Measurements from ENCODE around the gene POM121.
"Not testable (repeated sequence)": the region's sequence is repeated elsewhere in the genome, so short reads cannot be mapped to it uniquely, and the experiment has no call there.

The POM121 gene

DNA sequence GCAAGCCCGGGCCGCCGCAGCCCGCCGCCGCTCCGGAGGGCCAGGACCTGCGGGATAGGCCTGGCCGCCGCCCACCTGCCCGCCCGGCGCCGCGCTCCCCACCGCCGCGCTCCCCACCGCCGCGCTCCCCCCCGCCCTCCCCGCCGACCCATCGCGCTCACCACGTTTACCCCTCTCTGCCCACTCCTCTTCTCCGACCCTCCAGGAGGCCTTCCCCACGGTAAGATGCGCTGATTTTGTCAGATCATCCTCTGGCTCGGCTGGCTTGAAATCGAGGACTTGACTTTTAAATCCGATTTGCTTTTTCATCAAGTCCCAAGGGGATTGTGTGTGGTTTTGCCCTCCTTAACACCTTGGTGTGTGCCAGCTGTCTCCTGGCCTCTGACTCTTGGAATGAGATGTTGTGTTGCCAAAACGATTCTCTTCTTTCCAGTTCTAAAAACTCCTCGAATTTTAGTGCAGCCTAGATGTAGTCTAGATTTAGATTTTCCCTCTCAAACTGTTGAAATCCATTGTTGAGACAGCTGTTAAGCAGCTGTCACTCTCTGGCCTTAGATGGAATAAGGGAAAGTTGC, 738 bp downstream of the POM121 start:
- DNase-seq (ENCODE audit: extremely low spot score) = peak; percentile 30
- TF ChIP-seq SUZ12 (IDR thresholded peaks at IDR 0.05) (no peak), FOXK2 (IDR thresholded peaks at IDR 0.05) (no peak), ZNF384 (IDR thresholded peaks at IDR 0.05) (no peak), FOXM1 (IDR thresholded peaks at IDR 0.05; ENCODE audit: borderline replicate concordance) (no peak), NFRKB (IDR thresholded peaks at IDR 0.05) (no peak), LEF1 (IDR thresholded peaks at IDR 0.05; ENCODE audit: borderline replicate concordance) (no peak), FOXA1 (IDR thresholded peaks at IDR 0.05) (no peak), SP1 (IDR thresholded peaks at IDR 0.05) (no peak)
- ChIA-PET POLR2A (no interaction called here), CTCF (no interaction called here)

DNA sequence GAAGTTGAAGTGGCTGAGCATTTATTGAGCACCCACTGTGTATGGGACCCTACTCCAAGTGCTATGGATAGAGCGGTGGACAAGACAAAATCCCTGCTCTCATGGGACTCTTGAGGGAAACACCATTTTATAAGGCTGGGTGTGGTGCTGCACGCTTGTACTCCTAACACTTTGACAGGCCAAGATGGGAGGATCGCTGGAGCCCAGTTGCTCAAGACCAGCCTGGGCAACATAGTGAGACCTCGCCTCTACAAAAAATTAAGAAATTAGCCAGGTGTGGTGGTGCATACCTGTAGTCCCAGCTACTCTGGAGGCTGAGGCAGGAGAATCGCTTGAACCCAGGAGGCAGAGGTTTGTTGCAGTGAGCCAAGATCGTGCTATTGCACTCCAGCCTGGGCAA, 2.9 kb downstream of the POM121 start:
- POLR2A ChIA-PET; CTCF ChIA-PET; DNase-seq (ENCODE audit: extremely low spot score): not testable (repeated sequence)

DNA sequence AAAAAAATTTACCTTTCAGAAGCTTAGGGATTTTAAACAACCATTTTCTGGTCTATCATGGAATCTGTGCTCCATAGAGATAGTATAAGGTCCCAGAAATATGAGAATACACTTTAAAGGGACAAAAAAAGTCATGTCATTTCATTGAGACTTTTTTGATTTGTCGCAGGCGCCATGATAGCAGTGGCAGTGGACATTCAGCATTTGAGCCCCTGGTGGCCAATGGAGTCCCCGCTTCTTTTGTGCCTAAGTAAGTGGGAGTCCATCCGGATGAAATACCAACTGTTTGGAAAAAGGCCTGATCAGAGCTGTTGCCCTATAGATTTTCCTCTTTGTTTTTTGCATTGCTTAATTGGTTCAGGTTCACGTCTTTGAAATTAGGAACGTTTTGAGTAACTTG, 3.3 kb downstream of the POM121 start:
- DNase-seq (ENCODE audit: extremely low spot score); POLR2A ChIA-PET; CTCF ChIA-PET: not testable (repeated sequence)

DNA sequence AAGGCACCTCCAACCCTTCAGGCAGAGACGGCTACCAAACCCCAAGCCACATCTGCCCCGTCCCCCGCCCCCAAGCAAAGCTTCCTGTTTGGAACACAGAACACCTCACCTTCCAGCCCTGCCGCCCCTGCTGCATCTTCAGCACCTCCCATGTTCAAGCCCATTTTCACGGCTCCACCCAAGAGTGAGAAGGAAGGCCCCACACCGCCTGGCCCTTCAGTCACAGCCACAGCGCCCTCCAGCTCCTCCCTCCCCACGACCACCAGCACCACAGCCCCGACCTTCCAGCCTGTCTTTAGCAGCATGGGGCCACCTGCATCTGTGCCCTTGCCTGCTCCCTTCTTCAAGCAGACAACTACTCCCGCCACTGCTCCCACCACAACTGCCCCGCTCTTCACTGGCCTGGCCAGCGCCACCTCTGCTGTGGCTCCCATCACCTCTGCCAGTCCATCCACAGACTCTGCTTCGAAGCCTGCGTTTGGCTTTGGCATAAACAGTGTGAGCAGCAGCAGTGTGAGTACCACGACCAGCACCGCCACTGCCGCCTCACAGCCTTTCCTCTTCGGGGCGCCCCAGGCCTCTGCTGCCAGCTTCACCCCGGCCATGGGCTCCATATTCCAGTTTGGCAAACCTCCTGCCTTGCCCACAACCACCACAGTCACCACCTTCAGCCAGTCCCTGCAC, 17.3 kb downstream of the POM121 start:
- DNase-seq (ENCODE audit: extremely low spot score); CTCF ChIA-PET; POLR2A ChIA-PET: not testable (repeated sequence)

DNA sequence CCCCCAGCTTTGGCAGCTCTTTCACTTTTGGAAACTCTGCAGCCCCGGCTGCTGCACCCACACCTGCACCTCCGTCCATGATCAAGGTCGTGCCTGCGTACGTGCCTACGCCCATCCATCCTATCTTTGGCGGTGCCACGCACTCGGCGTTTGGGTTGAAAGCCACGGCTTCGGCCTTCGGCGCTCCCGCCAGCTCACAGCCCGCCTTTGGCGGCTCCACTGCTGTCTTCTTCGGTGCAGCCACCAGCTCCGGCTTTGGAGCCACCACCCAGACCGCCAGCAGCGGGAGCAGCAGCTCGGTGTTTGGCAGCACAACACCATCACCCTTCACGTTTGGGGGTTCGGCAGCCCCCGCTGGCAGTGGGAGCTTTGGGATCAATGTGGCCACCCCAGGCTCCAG, 18.1 kb downstream of the POM121 start:
- POLR2A ChIA-PET; CTCF ChIA-PET; DNase-seq (ENCODE audit: extremely low spot score): not testable (repeated sequence)

DNA sequence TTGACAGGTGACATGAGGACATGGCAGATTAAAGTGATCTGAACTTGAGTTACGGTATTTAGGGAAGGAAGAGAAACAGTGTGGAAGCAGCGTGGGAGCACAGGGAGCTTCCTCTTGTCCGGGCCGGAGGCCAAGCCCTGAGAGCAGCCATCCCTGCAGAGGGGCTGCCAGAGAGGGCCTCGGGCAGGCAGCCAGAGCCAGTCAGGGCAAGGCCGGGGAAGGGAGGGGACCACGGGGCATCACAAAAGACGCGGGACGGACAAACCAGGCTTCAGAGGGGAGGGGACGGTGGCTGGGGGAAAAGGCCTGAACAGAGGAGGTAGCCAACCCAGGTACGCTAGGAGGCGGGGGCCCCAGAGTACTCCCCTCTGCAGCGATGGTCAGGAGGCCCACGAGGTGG, 20.0 kb downstream of the POM121 start:
- CTCF ChIA-PET; POLR2A ChIA-PET; DNase-seq (ENCODE audit: extremely low spot score): not testable (repeated sequence)

DNA sequence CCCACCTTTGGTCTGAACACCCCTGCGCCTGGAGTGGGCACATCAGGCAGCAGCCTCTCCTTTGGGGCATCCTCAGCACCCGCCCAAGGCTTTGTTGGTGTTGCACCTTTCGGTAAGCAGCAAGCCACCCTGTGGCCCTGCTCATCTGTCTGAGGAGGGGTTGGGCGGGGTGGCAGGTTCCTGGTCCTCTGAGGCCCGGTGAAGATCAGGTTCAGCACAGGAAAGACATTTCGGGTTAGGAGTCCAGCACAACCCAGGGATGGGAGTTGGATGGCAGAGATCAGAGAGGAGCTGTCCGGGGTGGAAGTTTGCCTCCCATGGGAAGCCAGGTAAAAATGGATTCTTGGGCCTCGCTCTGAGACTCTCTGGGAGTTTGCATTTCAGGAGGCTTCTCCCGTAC, 20.7 kb downstream of the POM121 start:
- POLR2A ChIA-PET = not testable (repeated sequence)

DNA sequence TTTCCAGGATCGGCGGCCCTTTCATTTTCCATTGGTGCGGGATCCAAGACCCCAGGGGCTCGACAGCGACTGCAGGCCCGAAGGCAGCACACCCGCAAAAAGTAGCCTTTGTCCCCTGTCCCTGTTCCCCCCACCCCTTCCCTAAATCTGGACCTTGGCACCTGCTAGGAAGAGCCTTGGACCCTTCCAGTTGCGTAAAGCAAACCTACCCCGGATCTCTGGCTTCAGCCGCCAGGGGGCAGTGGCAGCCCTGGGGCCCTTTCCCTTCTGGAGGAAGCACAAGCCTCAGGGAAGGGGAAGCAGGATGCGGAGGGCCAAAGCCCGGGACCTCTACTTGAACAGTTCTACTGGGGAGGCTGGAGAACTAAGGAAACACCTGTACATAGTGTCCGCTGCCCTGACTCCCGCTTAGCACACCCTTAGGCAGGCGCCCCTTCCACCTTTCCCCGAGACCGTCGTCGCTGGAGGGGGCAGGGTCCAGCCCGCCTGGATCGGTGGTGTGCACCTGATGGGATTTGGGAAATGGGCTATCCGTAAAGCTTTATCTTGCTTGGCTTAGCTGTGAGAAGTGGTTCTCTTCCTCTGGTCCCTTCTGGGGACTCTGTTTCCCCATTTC, 21.3 kb downstream of the POM121 start:
- POLR2A ChIA-PET; CTCF ChIA-PET; DNase-seq (ENCODE audit: extremely low spot score): not testable (repeated sequence)

More for the DNA sequence above, 20.7 kb downstream of the POM121 start:
- CTCF ChIA-PET; DNase-seq (ENCODE audit: extremely low spot score): not testable (repeated sequence)

DNA sequence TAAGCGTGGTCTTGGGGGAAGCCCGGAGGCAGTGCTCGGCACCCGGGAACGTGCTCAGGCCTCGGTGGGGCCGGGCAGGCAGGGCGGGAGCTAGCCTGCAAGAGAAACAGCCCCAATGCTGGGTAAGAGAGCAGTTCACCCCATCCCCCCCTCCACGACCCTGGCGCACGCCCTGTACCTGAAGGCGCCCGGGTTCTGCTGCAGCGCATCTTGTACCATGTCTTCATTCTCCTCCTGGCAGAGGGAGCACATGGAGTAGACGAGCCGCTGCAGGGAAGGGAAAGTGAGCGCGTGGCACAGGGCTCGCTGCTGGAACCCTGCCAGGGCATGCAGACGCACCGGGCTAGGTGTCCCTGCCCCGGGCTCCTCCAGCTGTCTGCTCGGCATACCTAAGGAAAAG, 23.8 kb downstream of the POM121 start:
- POLR2A ChIA-PET; CTCF ChIA-PET; DNase-seq (ENCODE audit: extremely low spot score): not testable (repeated sequence)

DNA sequence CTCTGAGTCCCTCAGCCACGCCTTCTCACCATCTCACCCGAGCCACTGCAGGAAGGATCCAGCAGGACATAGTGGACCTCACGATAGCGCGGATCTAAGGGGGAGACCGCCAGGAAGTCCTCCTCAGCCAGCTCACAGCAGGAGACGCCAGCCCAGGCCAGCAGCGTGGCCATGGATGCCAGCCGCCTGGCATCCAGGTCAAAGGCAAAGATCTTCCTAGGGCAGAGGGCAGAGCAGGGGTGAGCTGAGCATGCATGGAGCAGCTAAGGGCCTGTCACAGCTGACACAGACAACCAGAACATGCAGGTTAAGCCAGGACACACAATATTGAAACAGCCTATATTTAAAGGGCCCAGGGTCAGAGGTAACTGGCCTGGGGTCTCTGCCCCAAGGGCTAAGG, 24.4 kb downstream of the POM121 start:
- POLR2A ChIA-PET; DNase-seq (ENCODE audit: extremely low spot score): not testable (repeated sequence)

DNA sequence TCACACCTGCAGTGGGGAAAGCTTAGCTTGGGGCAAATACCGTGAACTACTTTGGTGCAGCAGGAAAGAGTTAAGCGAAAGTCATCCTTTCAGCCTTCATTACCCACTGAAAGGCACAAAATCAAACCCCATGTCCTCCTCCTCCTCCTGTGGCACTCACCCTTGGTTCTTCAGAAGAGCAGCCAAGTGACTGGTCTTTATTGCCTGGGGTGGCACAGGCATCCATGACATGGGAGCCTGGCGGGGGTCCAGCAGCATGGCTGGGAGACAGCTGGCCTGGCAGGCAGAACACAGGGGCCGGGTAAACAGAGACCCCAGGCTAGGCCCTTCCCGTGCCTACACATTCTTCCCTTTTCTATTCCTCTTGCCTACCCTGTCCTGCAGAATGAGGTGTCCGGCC, 24.8 kb downstream of the POM121 start:
- POLR2A ChIA-PET; DNase-seq (ENCODE audit: extremely low spot score); CTCF ChIA-PET: not testable (repeated sequence)

More for the DNA sequence above, 24.4 kb downstream of the POM121 start:
- CTCF ChIA-PET = not testable (repeated sequence)

DNA sequence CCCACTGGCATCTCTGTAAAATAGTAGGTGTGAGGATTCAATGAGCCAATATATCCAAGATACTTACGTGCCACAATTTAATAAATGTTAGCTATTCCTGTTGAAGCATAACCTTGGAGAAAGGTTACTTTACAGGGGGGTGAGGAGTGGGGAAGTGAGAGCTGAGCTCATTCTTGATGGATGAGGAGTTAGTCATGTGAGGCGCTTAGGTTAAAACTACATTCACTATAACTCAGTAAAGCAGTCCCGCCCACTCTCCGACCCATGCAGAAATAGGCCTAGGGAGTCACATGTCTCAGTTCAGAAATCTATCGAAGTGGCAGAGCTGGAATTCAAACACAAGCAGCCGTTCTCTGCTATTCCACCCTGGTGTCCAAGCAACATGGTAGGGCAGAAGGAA, 25.5 kb downstream of the POM121 start:
- CTCF ChIA-PET; POLR2A ChIA-PET; DNase-seq (ENCODE audit: extremely low spot score): not testable (repeated sequence)

DNA sequence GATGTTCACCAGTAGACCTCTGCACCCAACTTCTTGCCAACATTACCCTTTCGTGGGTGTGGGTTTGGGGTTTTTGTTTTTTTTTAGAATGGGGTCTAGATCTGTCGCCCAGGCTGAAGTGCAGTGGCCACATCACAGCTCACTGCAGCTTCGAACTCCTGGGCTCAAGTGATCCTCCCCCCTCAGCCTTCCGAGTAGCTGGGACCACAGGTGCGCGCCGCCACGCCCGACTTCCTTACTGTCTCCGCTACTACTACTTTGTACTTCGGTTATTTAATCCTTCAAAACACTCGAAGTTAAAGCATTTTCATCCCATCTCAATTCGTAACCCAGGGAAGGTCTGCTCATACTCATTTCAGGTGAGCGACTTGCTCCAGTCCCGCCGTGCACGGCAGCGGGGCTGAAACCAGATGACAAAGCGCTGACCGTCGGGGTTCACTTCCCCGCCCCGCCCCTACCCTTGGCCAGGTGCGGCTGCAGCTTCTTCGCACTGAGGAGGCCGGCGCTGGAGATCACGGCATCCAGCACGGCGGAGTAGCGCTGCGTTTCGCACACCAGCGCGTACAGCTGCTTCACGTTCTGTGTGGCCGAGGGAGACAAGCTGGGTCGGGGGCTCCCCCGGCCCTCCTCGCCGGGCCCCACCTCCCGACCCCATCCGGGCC, 29.1 kb downstream of the POM121 start:
- CTCF ChIA-PET; DNase-seq (ENCODE audit: extremely low spot score); POLR2A ChIA-PET: not testable (repeated sequence)

DNA sequence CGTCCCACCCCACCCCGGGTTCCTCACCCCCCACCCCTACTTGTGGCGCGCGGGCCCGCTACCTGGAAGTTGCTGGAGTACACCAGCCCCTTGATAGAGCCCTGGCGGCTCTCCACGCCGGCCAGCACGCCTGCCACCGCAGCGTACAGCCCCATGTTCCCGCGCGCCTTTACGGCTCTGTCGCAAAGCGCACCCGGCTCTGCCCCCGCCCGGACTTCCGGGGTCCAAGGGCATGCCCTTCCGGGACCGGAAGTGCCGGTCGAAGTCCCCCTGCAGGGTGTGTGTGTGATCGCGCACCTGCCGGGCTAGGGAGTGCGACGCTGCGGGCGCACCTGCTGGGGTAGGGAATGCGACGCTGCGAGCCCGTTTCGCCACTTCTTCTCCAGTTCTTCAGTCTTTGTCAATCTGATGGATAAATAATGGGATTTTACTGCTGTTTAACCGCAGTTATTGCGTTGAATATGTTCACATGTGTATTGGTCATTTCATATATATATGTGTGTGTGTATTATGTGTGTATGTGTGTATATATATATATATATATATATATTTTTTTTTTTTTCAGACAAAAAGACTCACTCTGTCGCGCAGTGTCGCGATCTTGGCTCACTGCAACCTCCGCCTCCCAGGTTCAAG, 29.8 kb downstream of the POM121 start:
- POLR2A ChIA-PET; DNase-seq (ENCODE audit: extremely low spot score); CTCF ChIA-PET: not testable (repeated sequence)

DNA sequence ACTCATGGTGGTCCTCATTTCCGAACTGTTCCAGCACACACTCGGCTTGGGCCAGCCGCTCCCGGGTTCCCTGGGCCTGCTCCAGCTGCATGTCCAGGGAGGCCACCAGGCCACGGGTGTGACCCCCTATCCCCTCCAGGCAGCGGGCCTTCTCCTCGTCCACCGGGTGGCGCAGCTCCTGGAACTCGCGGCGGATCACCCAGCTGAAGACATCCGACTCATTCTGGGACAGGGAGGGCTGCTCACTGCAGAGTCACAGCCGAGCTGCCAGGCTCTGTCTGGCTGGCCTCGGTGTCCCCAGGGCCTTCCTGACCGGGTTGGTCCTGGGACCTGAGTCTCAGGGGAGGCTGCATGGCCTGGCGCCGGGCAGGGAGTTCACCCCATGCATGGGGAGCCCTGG, 35.1 kb downstream of the POM121 start:
- CTCF ChIA-PET; DNase-seq (ENCODE audit: extremely low spot score); POLR2A ChIA-PET: not testable (repeated sequence)

DNA sequence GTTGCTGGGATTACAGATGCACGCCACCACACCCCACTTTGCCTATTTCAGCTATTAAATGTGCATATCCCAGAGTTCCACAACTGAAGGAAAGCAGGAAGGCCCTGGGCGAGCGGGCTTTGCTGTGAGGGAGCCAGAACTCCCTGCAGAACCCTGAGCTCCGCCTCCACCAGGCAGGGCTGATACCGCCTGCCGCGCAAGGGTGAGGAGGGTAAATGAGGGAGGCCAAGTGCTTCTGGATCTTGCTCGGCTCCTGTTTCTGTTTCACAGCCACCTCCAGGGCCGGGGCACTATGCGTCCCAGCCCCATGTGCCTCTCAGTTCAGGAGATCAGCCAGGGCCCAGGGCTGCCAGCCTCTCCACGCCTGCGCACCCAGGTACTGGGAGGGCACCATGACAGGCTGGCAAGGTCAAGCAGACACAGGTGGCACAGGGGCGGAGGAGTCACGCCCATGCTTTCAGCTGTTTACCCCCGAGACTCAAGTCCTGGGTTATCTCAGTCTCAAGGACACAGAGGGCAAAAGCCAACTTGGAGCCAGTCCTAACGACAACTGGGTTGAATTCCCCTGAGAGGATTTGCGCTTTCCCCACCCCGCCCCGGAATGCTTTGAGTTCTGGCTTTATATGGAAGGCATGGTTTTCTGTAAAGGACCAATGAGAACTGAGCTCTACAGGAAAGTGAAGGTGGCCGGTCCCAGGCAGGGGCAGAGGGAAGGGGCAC, 35.9 kb downstream of the POM121 start:
- CTCF ChIA-PET; DNase-seq (ENCODE audit: extremely low spot score); POLR2A ChIA-PET: not testable (repeated sequence)

DNA sequence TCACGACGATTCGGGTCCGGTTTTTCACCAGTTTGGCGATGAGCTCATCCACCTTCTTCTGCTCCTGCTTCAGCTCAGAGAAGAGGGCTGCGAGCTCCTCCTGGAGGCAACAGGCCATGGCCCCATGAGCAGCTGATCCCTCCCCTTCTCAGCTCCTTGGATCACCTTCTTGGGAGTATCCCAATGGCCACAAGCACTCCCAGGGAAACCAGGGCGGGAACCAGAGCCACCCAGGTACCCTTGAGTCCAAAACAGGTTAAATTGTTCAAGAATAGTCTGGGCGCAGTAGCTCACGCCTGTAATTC, 36.4 kb downstream of the POM121 start:
- POLR2A ChIA-PET; CTCF ChIA-PET; DNase-seq (ENCODE audit: extremely low spot score): not testable (repeated sequence)
